A673 (cell line): ENCODE results near the gene DNPH1.

Source experiments
- EZH2 ChIP-seq: fragments of 200-600 bp; sonication (generic); IDR thresholded peaks from 2 replicates; pipeline ENCODE4 v1.6.1; 2017; ENCODE audit warnings: borderline replicate concordance, low read depth, mild to moderate bottlenecking, mixed read lengths, antibody characterized with exemption, low read length; ENCODE audit not compliant: poor library complexity, severe bottlenecking
- TF ChIP-seq, protein P1 (sequence below): fragments of 300-800, 200-600 bp; sonication (generic); conservative IDR thresholded peaks from 2 replicates; pipeline ENCODE4 v1.5.1; 2017; ENCODE audit warnings: low read depth, mild to moderate bottlenecking, antibody characterized with exemption, low read length, moderate library complexity, mixed read lengths

DNA sequence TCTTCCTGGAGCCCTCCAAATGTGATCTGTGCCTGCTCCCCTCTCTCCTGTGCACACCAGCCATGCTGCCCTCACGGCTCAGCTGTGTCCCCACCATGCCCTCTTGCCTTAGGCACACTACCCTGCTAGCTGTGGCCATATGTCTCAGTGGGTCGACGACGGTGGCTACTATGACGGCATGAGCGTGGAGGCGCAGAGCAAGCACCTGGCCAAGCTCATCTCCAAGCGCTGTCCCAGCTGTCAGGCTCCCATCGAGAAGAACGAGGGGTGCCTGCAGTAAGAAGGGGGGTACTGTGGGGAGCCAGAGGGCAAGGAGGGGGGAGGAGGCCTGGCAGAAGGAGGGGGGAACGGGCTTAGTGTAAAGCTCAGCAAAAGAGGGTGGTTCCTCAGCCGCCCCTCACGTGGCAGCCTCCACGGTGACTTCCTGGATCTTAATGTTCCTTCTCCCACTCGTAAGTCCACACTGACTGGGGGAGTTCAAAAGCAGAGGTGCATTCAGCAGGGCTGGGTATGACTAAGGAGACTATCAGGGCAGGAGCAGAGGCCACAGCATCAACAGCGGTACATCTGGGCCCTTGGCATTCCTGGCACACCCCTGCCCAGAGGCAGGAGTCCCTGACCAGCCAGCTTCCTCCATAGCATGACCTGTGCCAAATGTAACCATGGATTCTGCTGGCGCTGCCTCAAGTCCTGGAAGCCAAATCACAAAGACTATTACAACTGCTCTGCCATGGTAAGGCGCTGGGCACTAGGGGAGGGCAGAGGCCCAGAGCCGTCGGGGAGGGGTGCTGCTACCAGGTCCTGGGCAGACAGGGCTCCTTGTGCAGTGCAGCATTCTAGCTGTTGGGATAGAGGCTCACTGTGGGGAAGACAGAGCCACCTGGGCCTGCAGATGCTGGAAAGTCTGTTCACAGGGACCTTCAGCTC lies 8.0 kb downstream of the DNPH1 start:
- TF ChIP-seq, protein P1, sequence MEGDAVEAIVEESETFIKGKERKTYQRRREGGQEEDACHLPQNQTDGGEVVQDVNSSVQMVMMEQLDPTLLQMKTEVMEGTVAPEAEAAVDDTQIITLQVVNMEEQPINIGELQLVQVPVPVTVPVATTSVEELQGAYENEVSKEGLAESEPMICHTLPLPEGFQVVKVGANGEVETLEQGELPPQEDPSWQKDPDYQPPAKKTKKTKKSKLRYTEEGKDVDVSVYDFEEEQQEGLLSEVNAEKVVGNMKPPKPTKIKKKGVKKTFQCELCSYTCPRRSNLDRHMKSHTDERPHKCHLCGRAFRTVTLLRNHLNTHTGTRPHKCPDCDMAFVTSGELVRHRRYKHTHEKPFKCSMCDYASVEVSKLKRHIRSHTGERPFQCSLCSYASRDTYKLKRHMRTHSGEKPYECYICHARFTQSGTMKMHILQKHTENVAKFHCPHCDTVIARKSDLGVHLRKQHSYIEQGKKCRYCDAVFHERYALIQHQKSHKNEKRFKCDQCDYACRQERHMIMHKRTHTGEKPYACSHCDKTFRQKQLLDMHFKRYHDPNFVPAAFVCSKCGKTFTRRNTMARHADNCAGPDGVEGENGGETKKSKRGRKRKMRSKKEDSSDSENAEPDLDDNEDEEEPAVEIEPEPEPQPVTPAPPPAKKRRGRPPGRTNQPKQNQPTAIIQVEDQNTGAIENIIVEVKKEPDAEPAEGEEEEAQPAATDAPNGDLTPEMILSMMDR, result no peak
- no peak for TF ChIP-seq EZH2
